IPS-NIHi11 (cell line): ENCODE data around the gene INAFM2.

Source experiments
- DNase-seq: peaks from one replicate; pipeline ENCODE4 v3.0.0; 2012; ENCODE audit warnings: mixed read lengths, low spot score

The INAFM2 gene

GRCh38 chr15:40306908-40307307 lies 16.6 kb upstream of the INAFM2 start:
- DNase-seq = no peak

GRCh38 chr15:40307421-40308211 lies 15.9 kb upstream of the INAFM2 start, which contains the start of gene PLCB2:
Gene PLCB2 (minus strand): TSS chr15:40307935. CDS start chr15:40307672, 263 bp downstream.
- DNase-seq = peak; percentile 64

GRCh38 chr15:40309344-40309862 lies 14.1 kb upstream of the INAFM2 start:
- no peak for DNase-seq

GRCh38 chr15:40310001-40310959 lies 13.2 kb upstream of the INAFM2 start:
- DNase-seq = peak; percentile 80

GRCh38 chr15:40310993-40311392 lies 12.5 kb upstream of the INAFM2 start:
- no peak for DNase-seq

GRCh38 chr15:40312370-40313158 lies 10.9 kb upstream of the INAFM2 start:
- no peak for DNase-seq

GRCh38 chr15:40313531-40314398 lies 9.7 kb upstream of the INAFM2 start:
- DNase-seq = no peak

- no peak for DNase-seq
These were observed 8.7 kb upstream of the INAFM2 start for GRCh38 chr15:40314723-40315276.

GRCh38 chr15:40316931-40317330 lies 6.6 kb upstream of the INAFM2 start:
- DNase-seq = no peak

GRCh38 chr15:40317580-40317979 lies 5.9 kb upstream of the INAFM2 start:
- no peak for DNase-seq

- no peak for DNase-seq
These were observed 3.1 kb upstream of the INAFM2 start for GRCh38 chr15:40320409-40320808.

GRCh38 chr15:40320931-40321371 lies 2.5 kb upstream of the INAFM2 start:
- DNase-seq = peak; percentile 69

- no peak for DNase-seq
These were observed 807 bp upstream of the INAFM2 start for GRCh38 chr15:40322531-40323238.

GRCh38 chr15:40323953-40324937 lies 753 bp downstream of the INAFM2 start:
- DNase-seq = peak; percentile 38

GRCh38 chr15:40325188-40325587 lies 1.7 kb downstream of the INAFM2 start:
- DNase-seq = no peak

GRCh38 chr15:40325700-40326099 lies 2.2 kb downstream of the INAFM2 start:
- no peak for DNase-seq

- DNase-seq = peak; percentile 22
These were observed 4.0 kb downstream of the INAFM2 start for GRCh38 chr15:40327457-40327856.

- DNase-seq = no peak
These were observed 4.7 kb downstream of the INAFM2 start for GRCh38 chr15:40328176-40328575.
